Hair follicle dermal papilla cell (primary cell): Measurements from ENCODE around the gene SPATA13. TPM values are rescaled to one million over a fixed set of nuclear protein-coding genes. Genes with fewer than 3 reads are reported as not detected.

ENCODE experiments used
- small RNA-seq: library from RNA; depleted of rRNA; stranded (forward); fragments of <200 nt; gene quantifications from one replicate; pipeline ENCODE3, GENCODE V24; 2012
- total RNA-seq: library from RNA; depleted of rRNA; stranded (reverse); fragments of >200 nt; gene quantifications from 2 replicates; pipeline ENCODE4 v1.2.3, GENCODE V29; 2012

SPATA13 gene
- total RNA-seq = 65.5 and 112 TPM in 2 replicates

DNA sequence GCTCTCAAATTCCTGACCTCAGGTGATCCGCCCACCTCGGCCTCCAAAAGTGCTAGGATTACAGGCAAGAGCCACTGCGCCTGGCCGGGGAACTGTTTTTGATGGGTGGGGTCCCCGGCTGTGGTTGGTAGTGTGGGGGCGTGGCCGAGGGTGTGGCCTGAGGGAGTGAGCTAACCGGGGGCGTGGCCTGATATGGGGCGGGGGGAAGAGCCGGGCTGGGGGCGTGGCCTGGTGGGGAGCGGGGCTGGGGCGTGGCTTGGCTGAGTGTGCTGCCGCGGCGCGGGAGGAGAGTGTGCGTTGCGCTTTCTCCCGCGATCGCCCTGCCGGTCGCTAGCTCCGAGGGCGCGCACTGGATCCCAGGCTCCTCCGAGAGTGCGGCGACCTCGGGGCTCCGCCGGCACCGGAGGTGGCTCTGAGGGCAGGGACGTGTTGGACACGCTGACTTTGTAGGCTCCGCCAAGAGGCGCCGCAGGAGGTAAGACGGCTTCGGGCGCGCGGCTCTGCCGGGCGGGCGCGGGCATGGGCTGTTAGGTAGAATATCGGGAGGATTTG is at the start of gene SPATA13:
SPATA13 (plus strand) TSS at position 263 of the 552 bp plus-strand sequence. CDS start 62,210 bp downstream, outside the sequence.

DNA sequence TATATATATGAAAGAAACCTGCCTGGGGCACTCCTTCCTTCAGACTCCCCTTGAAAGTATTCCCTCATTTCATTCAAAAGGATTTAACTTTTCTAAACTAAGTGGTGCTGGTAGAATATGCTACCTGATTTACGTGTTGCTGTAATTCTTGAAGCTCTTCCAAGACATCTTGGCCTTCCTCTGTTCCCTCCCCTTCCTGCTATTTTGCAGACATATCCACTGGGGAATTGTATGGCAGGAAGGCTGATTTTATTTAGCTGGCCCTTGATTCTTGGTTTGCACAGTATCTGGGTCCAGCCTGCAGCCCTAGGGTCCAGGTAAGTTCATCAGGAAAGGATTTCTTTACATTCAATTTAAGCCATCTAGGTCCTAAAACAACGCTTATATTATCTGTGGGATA is 148.8 kb downstream of the SPATA13 start, which contains the start of gene C1QTNF9:
C1QTNF9 (plus strand) TSS at position 281 of the 400 bp plus-strand sequence. CDS start 6,424 bp downstream, outside the sequence.

Small RNA genes lying within 50 kb of the gene (small RNA-seq; reads per million reads assigned to genes)
- 4.3 reads per million, percentile 74 among the genes with 10 or more reads in this experiment for gene MIR2276

Other genes with a start within 250 kb of the SPATA13 start
- not detected in 2 replicates for gene C1QTNF9, start 148.9 kb downstream of the SPATA13 start, total RNA-seq